Gastrocnemius medialis (tissue), 4 donors: ENCODE data around the gene MAPK12.

ENCODE experiments used
- POLR2A ChIP-seq, 2 donors: fragments of 450-650 bp; IDR thresholded peaks; one replicate each; pipeline ENCODE4 v1.6.1; 2017; ENCODE audit warnings: antibody characterized with exemption in 2 of 2, mild to moderate bottlenecking in 2 of 2, moderate library complexity in 2 of 2
- TF ChIP-seq, protein P1 (sequence below), 5 experiments: fragments of 450-650 bp in 3 of 5; fragments of 200-600 bp in 2 of 5; sonication (generic) in 2 of 5; IDR thresholded peaks in 4 of 5; conservative IDR thresholded peaks in 1 of 5; 1 replicate in 4 of 5; 2 replicates in 1 of 5; pipeline ENCODE4 v1.5.1; 2016 to 2019; ENCODE audit warnings: antibody characterized with exemption in 5 of 5, mild to moderate bottlenecking in 3 of 5, moderate library complexity in 3 of 5

DNA sequence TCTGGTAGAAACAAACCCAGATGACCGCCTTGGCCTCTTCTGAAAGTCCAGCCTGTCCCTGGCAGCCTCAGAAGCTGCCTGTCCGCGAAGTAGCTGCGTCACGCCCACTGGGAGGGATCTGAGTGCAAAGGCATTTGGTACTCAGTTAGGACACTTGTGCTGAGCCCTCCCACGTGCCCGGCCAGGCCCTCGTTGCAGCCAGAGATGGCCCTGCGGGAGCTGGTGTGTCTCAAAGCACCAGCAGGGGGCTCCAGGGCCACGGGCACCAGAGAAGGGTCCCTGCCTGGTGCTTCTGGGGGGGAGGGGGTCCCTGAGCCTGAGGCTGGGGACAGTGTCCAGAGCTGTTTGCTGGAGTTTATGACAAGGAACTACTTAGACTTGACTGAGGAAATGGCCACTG is 54.9 kb downstream of the MAPK12 start:
- peak in 1 of 2 donors; percentile 5 for TF ChIP-seq POLR2A (IDR thresholded peaks at IDR 0.05)
- TF ChIP-seq, protein P1, sequence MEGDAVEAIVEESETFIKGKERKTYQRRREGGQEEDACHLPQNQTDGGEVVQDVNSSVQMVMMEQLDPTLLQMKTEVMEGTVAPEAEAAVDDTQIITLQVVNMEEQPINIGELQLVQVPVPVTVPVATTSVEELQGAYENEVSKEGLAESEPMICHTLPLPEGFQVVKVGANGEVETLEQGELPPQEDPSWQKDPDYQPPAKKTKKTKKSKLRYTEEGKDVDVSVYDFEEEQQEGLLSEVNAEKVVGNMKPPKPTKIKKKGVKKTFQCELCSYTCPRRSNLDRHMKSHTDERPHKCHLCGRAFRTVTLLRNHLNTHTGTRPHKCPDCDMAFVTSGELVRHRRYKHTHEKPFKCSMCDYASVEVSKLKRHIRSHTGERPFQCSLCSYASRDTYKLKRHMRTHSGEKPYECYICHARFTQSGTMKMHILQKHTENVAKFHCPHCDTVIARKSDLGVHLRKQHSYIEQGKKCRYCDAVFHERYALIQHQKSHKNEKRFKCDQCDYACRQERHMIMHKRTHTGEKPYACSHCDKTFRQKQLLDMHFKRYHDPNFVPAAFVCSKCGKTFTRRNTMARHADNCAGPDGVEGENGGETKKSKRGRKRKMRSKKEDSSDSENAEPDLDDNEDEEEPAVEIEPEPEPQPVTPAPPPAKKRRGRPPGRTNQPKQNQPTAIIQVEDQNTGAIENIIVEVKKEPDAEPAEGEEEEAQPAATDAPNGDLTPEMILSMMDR (IDR thresholded peaks at IDR 0.05 in 4 of 5, conservative IDR thresholded peaks at IDR 0.05 in 1 of 5), result peak; percentile 57 to 80 (median 61)
